Measurements from ENCODE around the gene FGFR2. TPM values are rescaled to one million over a fixed set of nuclear protein-coding genes. Genes with fewer than 3 reads are reported as not detected.
"Not testable (repeated sequence)": the region's sequence is repeated elsewhere in the genome, so short reads cannot be mapped to it uniquely, and the experiment has no call there.

FGFR2 gene
- total RNA-seq, 1 donor from 2014 or later, result 7.4 TPM

GRCh38 chr10:121566755-121567154, 31.5 kb downstream of the FGFR2 start:
- DNase-seq, result no peak
- Mint-ChIP-seq H3K36me3 (ENCODE audit: unreplicated experiment) (no peaks in the 10 kb centered on the region), H3K27ac (ENCODE audit: unreplicated experiment) (no peak overlapping the region)

GRCh38 chr10:121559326-121560026, 38.8 kb downstream of the FGFR2 start:
- Mint-ChIP-seq H3K27me3 (ENCODE audit: unreplicated experiment) (peaks cover 4% of the 10 kb centered on the region), H3K36me3 (ENCODE audit: unreplicated experiment) (no peaks in the 10 kb centered on the region), H3K4me3 (ENCODE audit: unreplicated experiment) (no peak overlapping the region), H3K9me3 (ENCODE audit: unreplicated experiment) (peaks cover 7% of the 10 kb centered on the region), H3K27ac (ENCODE audit: unreplicated experiment) (no peak overlapping the region), H3K4me1 (ENCODE audit: low read depth, unreplicated experiment) (peaks cover 13% of the 10 kb centered on the region)
- TF ChIP-seq CTCF (IDR thresholded peaks at IDR 0.05; ENCODE audit: partially characterized antibody, unreplicated experiment), result no peak
- no peak for DNase-seq

More at GRCh38 chr10:121566755-121567154, 31.5 kb downstream of the FGFR2 start:
- no peak for TF ChIP-seq CTCF (IDR thresholded peaks at IDR 0.05; ENCODE audit: partially characterized antibody, unreplicated experiment)
- peaks cover 6% of the 10 kb centered on the region for H3K27me3 Mint-ChIP-seq (ENCODE audit: unreplicated experiment)
- H3K4me3 Mint-ChIP-seq (ENCODE audit: unreplicated experiment), result peak overlapping the region; percentile 32
- peaks cover 23% of the 10 kb centered on the region for H3K4me1 Mint-ChIP-seq (ENCODE audit: low read depth, unreplicated experiment)
- peaks cover 3% of the 10 kb centered on the region for H3K9me3 Mint-ChIP-seq (ENCODE audit: unreplicated experiment)

- no peaks in the 10 kb centered on the region for H3K36me3 Mint-ChIP-seq (ENCODE audit: unreplicated experiment)
- H3K9me3 Mint-ChIP-seq (ENCODE audit: unreplicated experiment), result peaks cover 7% of the 10 kb centered on the region
- H3K27ac Mint-ChIP-seq (ENCODE audit: unreplicated experiment), result no peak overlapping the region
- H3K27me3 Mint-ChIP-seq (ENCODE audit: unreplicated experiment), result peaks cover 4% of the 10 kb centered on the region
- H3K4me1 Mint-ChIP-seq (ENCODE audit: low read depth, unreplicated experiment), result peaks cover 13% of the 10 kb centered on the region
- no peak overlapping the region for H3K4me3 Mint-ChIP-seq (ENCODE audit: unreplicated experiment)
- no peak for TF ChIP-seq CTCF (IDR thresholded peaks at IDR 0.05; ENCODE audit: partially characterized antibody, unreplicated experiment)
- no peak for DNase-seq
Measured at GRCh38 chr10:121558238-121558637, 40.0 kb downstream of the FGFR2 start.

- H3K9me3 Mint-ChIP-seq (ENCODE audit: unreplicated experiment), result peaks cover 7% of the 10 kb centered on the region
- H3K4me1 Mint-ChIP-seq (ENCODE audit: low read depth, unreplicated experiment), result peaks cover 13% of the 10 kb centered on the region
- H3K27ac Mint-ChIP-seq (ENCODE audit: unreplicated experiment), result no peak overlapping the region
- no peak for TF ChIP-seq CTCF (IDR thresholded peaks at IDR 0.05; ENCODE audit: partially characterized antibody, unreplicated experiment)
- peaks cover 4% of the 10 kb centered on the region for H3K27me3 Mint-ChIP-seq (ENCODE audit: unreplicated experiment)
- H3K4me3 Mint-ChIP-seq (ENCODE audit: unreplicated experiment), result no peak overlapping the region
- DNase-seq, result no peak
- no peaks in the 10 kb centered on the region for H3K36me3 Mint-ChIP-seq (ENCODE audit: unreplicated experiment)
Measured at GRCh38 chr10:121556918-121557573, 41.2 kb downstream of the FGFR2 start.

- H3K4me1 Mint-ChIP-seq (ENCODE audit: low read depth, unreplicated experiment), result peaks cover 13% of the 10 kb centered on the region
Measured at GRCh38 chr10:121556455-121556854, 41.8 kb downstream of the FGFR2 start.

GRCh38 chr10:121554916-121555315, 43.3 kb downstream of the FGFR2 start:
- not testable (repeated sequence) for H3K9me3 Mint-ChIP-seq (ENCODE audit: unreplicated experiment); H3K36me3 Mint-ChIP-seq (ENCODE audit: unreplicated experiment); DNase-seq; H3K4me3 Mint-ChIP-seq (ENCODE audit: unreplicated experiment); H3K27me3 Mint-ChIP-seq (ENCODE audit: unreplicated experiment); H3K27ac Mint-ChIP-seq (ENCODE audit: unreplicated experiment)
- H3K4me1 Mint-ChIP-seq (ENCODE audit: low read depth, unreplicated experiment), result peaks cover 19% of the 10 kb centered on the region

More at GRCh38 chr10:121556455-121556854, 41.8 kb downstream of the FGFR2 start:
- TF ChIP-seq CTCF (IDR thresholded peaks at IDR 0.05; ENCODE audit: partially characterized antibody, unreplicated experiment), result no peak
- no peak overlapping the region for H3K4me3 Mint-ChIP-seq (ENCODE audit: unreplicated experiment)
- DNase-seq, result no peak
- H3K27me3 Mint-ChIP-seq (ENCODE audit: unreplicated experiment), result peaks cover 4% of the 10 kb centered on the region
- peaks cover 7% of the 10 kb centered on the region for H3K9me3 Mint-ChIP-seq (ENCODE audit: unreplicated experiment)
- H3K36me3 Mint-ChIP-seq (ENCODE audit: unreplicated experiment), result peaks cover 3% of the 10 kb centered on the region
- no peak overlapping the region for H3K27ac Mint-ChIP-seq (ENCODE audit: unreplicated experiment)
